GM18511 (cell line): Measurements from ENCODE around the gene PSMG3.
"Not testable (repeated sequence)": the region's sequence is repeated elsewhere in the genome, so short reads cannot be mapped to it uniquely, and the experiment has no call there.

ENCODE experiments used
- ATAC-seq: cut with Tn5 transposase; IDR thresholded peaks from one replicate; pipeline ENCODE4 v1.9.1; 2021; ENCODE audit warnings: mild to moderate bottlenecking, moderate library complexity; ENCODE audit not compliant: unreplicated experiment

The PSMG3 gene

GRCh38 chr7:1536455-1536742 is 33.4 kb downstream of the PSMG3 start:
- ATAC-seq, result no peak

GRCh38 chr7:1535701-1536454 is 34.0 kb downstream of the PSMG3 start:
- ATAC-seq, result no peak

GRCh38 chr7:1535100-1535458 is 34.8 kb downstream of the PSMG3 start:
- no peak for ATAC-seq

- ATAC-seq, result no peak
These were observed 35.3 kb downstream of the PSMG3 start for GRCh38 chr7:1534330-1535099.

GRCh38 chr7:1533547-1534329 is 36.1 kb downstream of the PSMG3 start:
- ATAC-seq, result no peak

GRCh38 chr7:1533255-1533546 is 36.6 kb downstream of the PSMG3 start:
- ATAC-seq, result no peak

- no peak for ATAC-seq
These were observed 37.2 kb downstream of the PSMG3 start for GRCh38 chr7:1532456-1533254.

GRCh38 chr7:1531979-1532455 is 37.8 kb downstream of the PSMG3 start:
- ATAC-seq, result no peak

GRCh38 chr7:1531263-1531978 is 38.4 kb downstream of the PSMG3 start:
- peak; percentile 34 for ATAC-seq

- peak; percentile 23 for ATAC-seq
These were observed 38.9 kb downstream of the PSMG3 start for GRCh38 chr7:1530946-1531262.

GRCh38 chr7:1529383-1530116 is 40.3 kb downstream of the PSMG3 start:
- no peak for ATAC-seq

GRCh38 chr7:1526271-1526754 is 43.5 kb downstream of the PSMG3 start:
- ATAC-seq, result no peak

GRCh38 chr7:1525409-1525808 is 44.4 kb downstream of the PSMG3 start:
- ATAC-seq, result no peak

GRCh38 chr7:1523844-1524243 is 46.0 kb downstream of the PSMG3 start:
- no peak for ATAC-seq

- no peak for ATAC-seq
These were observed 46.6 kb downstream of the PSMG3 start for GRCh38 chr7:1523208-1523607.

GRCh38 chr7:1521456-1521855 is 48.4 kb downstream of the PSMG3 start:
- ATAC-seq, result no peak

- no peak for ATAC-seq
These were observed 49.1 kb downstream of the PSMG3 start for GRCh38 chr7:1520539-1521234.

GRCh38 chr7:1519322-1519922 is 50.4 kb downstream of the PSMG3 start:
- not testable (repeated sequence) for ATAC-seq
